Lower leg skin (tissue), 4 donors: Measurements from ENCODE around the gene CACNA1H. TPM values are rescaled to one million over a fixed set of nuclear protein-coding genes. Genes with fewer than 3 reads are reported as not detected.
"Not testable (repeated sequence)": the region's sequence is repeated elsewhere in the genome, so short reads cannot be mapped to it uniquely, and the experiment has no call there.

ENCODE experiments used
- DNase-seq, 2 donors: peaks; one replicate each; pipeline ENCODE4 v3.0.0-alpha.2; 2019; ENCODE audit warnings: low spot score in 2 of 2
- H3K4me3 ChIP-seq: fragments of 200-600 bp; sonication (generic); 2 replicates; pipeline ENCODE4 v1.5.1; 2017; ENCODE audit warnings: mild to moderate bottlenecking, low read depth; ENCODE audit not compliant: poor library complexity, severe bottlenecking
- CTCF ChIP-seq, 3 donors: fragments of 450-650 bp; IDR thresholded peaks; one replicate each; pipeline ENCODE4 v1.5.1; 2016; ENCODE audit warnings: antibody characterized with exemption in 3 of 3, mild to moderate bottlenecking in 3 of 3, moderate library complexity in 2 of 3
- POLR2A ChIP-seq, 2 donors: fragments of 450-650 bp; IDR thresholded peaks; one replicate each; pipeline ENCODE4 v1.6.1; 2016 to 2017; ENCODE audit warnings: antibody characterized with exemption in 2 of 2, mild to moderate bottlenecking in 1 of 2, moderate library complexity in 1 of 2
- WGBS, 2 donors: methylation state at CpG; one replicate each; pipeline ENCODE4 v1.1.5; 2018; 5-methylcytosine and 5-hydroxymethylcytosine counted together
- intact Hi-C: fragments of 100-400 bp; cut with DNase I; formaldehyde crosslinking; loops from one replicate; pipeline ENCODE4 v1.15.0; 2023; ENCODE audit warnings: low total_unique reads
- total RNA-seq, 4 donors: library from RNA; depleted of rRNA; stranded (reverse); fragments of >200 nt; gene quantifications; one replicate each; pipeline ENCODE4 v1.1.0, GENCODE V29; 2016

The CACNA1H gene
- total RNA-seq, 4 donors from 2014 or later: 29.3 to 151 (median 72.1) TPM

DNA sequence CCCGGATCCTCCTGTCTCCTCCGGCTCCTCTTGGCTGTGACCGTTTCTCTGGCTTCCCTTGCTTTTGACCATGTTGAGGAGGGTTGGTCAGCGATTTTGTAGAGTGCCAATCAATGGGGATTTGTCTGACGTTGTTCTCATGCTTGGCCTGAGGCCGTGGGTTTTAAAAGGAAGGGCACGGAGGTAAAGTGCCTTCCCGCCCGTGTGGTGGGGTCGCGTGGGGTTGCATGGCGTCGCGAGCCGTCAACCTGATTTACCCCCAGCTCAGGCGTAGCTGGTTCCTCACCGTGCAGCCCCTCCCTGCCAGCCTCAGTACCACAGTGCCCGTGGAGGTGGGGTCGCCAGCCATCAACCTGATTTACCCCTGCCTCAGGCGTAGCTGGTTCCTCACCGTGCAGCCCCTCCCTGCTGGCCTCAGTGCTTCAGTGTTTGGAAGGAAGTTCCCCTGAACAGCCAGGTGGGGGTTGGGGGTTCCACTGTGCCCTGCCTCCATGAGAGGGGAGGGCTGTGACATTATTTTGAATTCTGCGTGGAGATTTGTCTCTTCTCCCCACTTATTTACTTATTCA lies 92.6 kb downstream of the CACNA1H start:
- no peak for TF ChIP-seq CTCF (IDR thresholded peaks at IDR 0.05)
- TF ChIP-seq POLR2A (IDR thresholded peaks at IDR 0.05): no peak
- WGBS, 2 donors: 32 to 36% methylated on average over 22 of the region's 22 CpGs
- intact Hi-C loops: no loop called here
- H3K4me3 ChIP-seq: no peak overlapping the region
- no peak for DNase-seq

DNA sequence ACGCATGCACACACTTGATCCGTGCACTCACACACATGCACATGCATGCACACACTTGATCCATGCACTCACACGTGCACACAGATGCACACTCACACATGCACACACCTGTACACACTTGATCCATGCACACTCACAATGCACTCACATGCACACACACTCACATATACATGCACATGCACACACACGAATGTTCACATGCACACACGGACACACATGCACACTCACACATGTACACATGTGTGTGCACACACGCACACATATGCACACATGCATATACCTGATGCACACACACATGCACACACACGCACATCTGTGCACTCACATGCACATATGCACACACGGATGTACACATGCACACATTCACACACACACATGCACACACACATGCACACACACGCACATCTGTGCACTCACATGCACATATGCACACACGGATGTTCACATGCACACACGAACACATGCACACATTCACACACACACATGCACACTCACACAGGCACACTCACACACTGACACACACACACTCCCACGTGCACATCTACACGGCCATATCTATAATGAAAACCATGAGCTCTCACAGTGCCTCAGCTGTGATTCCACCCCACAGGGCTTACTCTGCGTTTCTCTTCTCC lies 95.1 kb downstream of the CACNA1H start:
- intact Hi-C loops, H3K4me3 ChIP-seq, DNase-seq: not testable (repeated sequence)
- WGBS, 2 donors: 79% methylated on average over 12 to 13 of the region's 14 CpGs

- intact Hi-C loops, H3K4me3 ChIP-seq, DNase-seq: not testable (repeated sequence)
- WGBS, 2 donors: 20% methylated on average over 1 of the region's 43 CpGs; no CpG with 5 or more reads in 1 of the 2 donors
Measured at GRCh38 chr16:1249031-1249755, 96.3 kb downstream of the CACNA1H start.

GRCh38 chr16:1253701-1254364 lies 100.9 kb downstream of the CACNA1H start:
- DNase-seq, H3K4me3 ChIP-seq, intact Hi-C loops: not testable (repeated sequence)
- no CpG with 5 or more reads among the region's 47 CpGs for WGBS, 2 donors

- DNase-seq, intact Hi-C loops: not testable (repeated sequence)
- WGBS, 2 donors: 80% methylated on average over 1 of the region's 3 CpGs; no CpG with 5 or more reads in 1 of the 2 donors
Measured at GRCh38 chr16:1254821-1255220, 101.9 kb downstream of the CACNA1H start.

DNA sequence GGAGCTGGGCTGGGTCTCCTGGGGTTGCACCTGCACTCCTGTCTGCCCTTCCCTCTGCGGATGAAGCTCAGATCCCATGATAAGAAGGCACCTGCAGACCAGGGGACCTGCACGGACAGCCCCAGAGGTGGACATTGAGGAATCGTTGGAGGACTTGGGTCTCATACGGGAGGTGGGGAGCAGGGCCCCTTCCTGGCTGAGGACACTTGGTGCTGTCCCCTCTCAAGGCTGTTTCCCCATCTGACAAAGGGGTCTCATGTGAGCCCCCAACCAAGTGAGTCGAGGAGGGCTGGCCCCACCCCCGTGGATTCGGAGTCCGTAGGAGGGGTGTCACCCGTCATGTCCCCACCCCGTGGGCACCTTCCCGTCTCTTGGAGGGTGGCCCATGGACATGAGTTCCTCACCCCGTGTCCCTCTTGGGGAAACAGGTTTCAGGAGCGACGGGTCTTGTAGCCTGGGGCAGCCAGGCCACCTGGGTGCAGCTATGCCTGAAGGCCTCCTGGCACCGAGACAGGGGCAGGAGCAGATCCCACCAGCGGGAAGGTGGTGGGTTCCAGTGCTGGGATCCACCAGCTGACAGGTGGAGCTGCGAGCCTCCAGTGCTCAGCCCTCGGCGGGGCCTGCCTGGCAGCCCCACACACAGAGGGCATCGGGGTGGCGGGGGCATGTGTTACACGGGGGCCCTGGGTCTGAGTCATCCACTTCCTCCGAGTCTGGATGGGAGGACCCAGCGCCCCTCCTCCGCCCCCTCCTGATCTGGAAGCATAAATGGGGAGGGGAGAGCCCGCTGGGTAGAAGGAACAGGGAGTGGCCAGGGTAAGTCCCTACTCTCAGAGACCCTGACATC lies 102.6 kb downstream of the CACNA1H start, which contains the start of gene TPSD1:
TPSD1 (plus strand) TSS at position 794 of the 847 bp plus-strand sequence. CDS start 212 bp downstream, outside the sequence.
- DNase-seq: peak in 1 of 2 donors; percentile 76
- H3K4me3 ChIP-seq, intact Hi-C loops: not testable (repeated sequence)
- WGBS, 2 donors: 45 to 59% methylated on average over 5 to 25 of the region's 26 CpGs

More at GRCh38 chr16:1254821-1255220, 101.9 kb downstream of the CACNA1H start:
- not testable (repeated sequence) for H3K4me3 ChIP-seq

DNA sequence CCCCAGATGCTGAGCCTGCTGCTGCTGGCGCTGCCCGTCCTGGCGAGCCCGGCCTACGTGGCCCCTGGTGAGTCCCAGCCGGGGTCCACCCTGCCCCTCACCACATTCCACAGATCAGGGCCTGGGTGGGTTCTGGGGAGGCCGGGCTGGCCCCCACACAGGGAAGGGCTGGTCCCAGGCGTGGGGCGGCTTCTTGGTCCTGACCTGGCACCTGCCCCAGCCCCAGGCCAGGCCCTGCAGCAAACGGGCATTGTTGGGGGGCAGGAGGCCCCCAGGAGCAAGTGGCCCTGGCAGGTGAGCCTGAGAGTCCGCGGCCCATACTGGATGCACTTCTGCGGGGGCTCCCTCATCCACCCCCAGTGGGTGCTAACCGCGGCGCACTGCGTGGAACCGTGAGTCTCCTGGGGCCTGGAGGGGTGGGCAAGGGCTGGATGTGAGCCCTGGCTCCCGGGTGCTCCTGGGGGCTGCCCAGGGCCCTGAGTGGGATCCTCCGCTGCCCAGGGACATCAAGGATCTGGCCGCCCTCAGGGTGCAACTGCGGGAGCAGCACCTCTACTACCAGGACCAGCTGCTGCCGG lies 103.5 kb downstream of the CACNA1H start:
- H3K4me3 ChIP-seq, intact Hi-C loops: not testable (repeated sequence)
- peak in 1 of 2 donors; percentile 70 for DNase-seq
- WGBS, 2 donors: 52 to 75% methylated on average over 4 to 8 of the region's 23 CpGs

DNA sequence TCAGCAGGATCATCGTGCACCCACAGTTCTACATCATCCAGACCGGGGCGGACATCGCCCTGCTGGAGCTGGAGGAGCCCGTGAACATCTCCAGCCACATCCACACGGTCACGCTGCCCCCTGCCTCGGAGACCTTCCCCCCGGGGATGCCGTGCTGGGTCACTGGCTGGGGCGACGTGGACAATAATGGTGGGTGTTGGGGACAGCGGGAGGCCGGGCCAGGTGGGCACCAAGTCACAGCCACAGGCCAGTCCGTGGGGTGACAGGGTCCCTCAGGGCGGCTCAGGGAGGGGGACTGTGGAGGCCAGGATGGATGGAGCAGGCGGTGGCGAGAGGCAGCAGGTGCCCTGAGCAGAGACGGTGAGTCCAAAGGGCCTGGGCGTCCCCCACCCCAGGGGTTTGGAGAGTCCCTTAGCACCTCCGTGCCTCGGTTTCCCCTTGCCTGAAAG lies 104.0 kb downstream of the CACNA1H start:
- TF ChIP-seq CTCF (IDR thresholded peaks at IDR 0.05): no peak
- no peak for TF ChIP-seq POLR2A (IDR thresholded peaks at IDR 0.05)
- intact Hi-C loops: no loop called here
- WGBS, 2 donors: 62 to 80% methylated on average over 22 of the region's 22 CpGs
- no peak for DNase-seq
- no peak overlapping the region for H3K4me3 ChIP-seq
